ENCODE measurements around the gene MIF4GD.

GRCh38 chr17:75265614-75266315, 5.3 kb downstream of the MIF4GD start:
- TF ChIP-seq CTCF (conservative IDR thresholded peaks at IDR 0.05 in 1 of 2, IDR thresholded peaks at IDR 0.05 in 1 of 2; ENCODE audit: low read depth in 1 of 2, low read length in 2 of 2) (no peak), EZH2 (IDR thresholded peaks at IDR 0.05; ENCODE audit: low read length, missing control alignments) (no peak)

Measured in fibroblast of lung (primary cell).